ENCODE data around the gene RSU1. TPM values are rescaled to one million over a fixed set of nuclear protein-coding genes. Genes with fewer than 3 reads are reported as not detected.

RSU1 gene
- total and polyA plus RNA-seq, 2 donors (not counting 3 experiments of a cell fraction or from before 2014, with no cell fraction given): 80.2 to 104 TPM

GRCh38 chr10:16559236-16559773 is 257.9 kb downstream of the RSU1 start:
- Histone ChIP-seq H3K36me3 (ENCODE audit: control insufficient read depth in 2 of 2, extremely low read depth in 1 of 2, insufficient read depth in 2 of 2, low read length in 2 of 2) (no peaks in the 10 kb centered on the region), H3K9me1 (replicated peaks; ENCODE audit: control insufficient read depth, extremely low read depth, insufficient read depth, low read length) (no peaks in the 10 kb centered on the region), H2AFZ (ENCODE audit: low read depth, low read length) (no peak overlapping the region), H3K9ac (replicated peaks; ENCODE audit: extremely low read depth, insufficient read depth, low read length) (no peak overlapping the region), H3K4me1 (ENCODE audit: control insufficient read depth, extremely low read depth, insufficient read depth, low read length) (no peaks in the 10 kb centered on the region), H4K20me1 (replicated peaks; ENCODE audit: control insufficient read depth, extremely low read depth, insufficient read depth, low read length) (no peaks in the 10 kb centered on the region), H3K27ac (ENCODE audit: insufficient read depth, low read depth, low read length) (no peak overlapping the region), H3K27me3 (ENCODE audit: control insufficient read depth in 2 of 2, insufficient read depth in 2 of 2, low read length in 2 of 2) (no peaks in the 10 kb centered on the region), H3K79me2 (ENCODE audit: control insufficient read depth, insufficient read depth, low read length) (no peaks in the 10 kb centered on the region), H3K4me3 (replicated peaks in 1 of 3; ENCODE audit: insufficient read depth in 1 of 3, low read depth in 1 of 3, low read length in 3 of 3) (no peak overlapping the region), H3K4me2 (ENCODE audit: insufficient read depth, low read length) (no peak overlapping the region), H3K9me3 (replicated peaks; ENCODE audit: control insufficient read depth, insufficient read depth, low read length) (no peaks in the 10 kb centered on the region)
- no peak for FAIRE-seq
- TF ChIP-seq GATA2 (IDR thresholded peaks at IDR 0.05; ENCODE audit: insufficient read depth, insufficient read length, low read depth, low read length): no peak
- no peak for TF ChIP-seq MYC (IDR thresholded peaks at IDR 0.05; ENCODE audit: low read depth, low read length)
- no peak for TF ChIP-seq JUN (IDR thresholded peaks at IDR 0.05; ENCODE audit: borderline replicate concordance, insufficient read depth, insufficient read length, low read depth)
- TF ChIP-seq, protein P1, sequence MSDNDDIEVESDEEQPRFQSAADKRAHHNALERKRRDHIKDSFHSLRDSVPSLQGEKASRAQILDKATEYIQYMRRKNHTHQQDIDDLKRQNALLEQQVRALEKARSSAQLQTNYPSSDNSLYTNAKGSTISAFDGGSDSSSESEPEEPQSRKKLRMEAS (IDR thresholded peaks at IDR 0.05; ENCODE audit: insufficient read depth, insufficient read length): no peak
- TF ChIP-seq EZH2 (IDR thresholded peaks at IDR 0.05; ENCODE audit: borderline replicate concordance, low read depth, low read length, severe bottlenecking): no peak
- no peak for TF ChIP-seq FOS (IDR thresholded peaks at IDR 0.05; ENCODE audit: borderline replicate concordance, insufficient read depth, low read length)
- no peak for TF ChIP-seq POLR2AphosphoS5 (IDR thresholded peaks at IDR 0.05; ENCODE audit: insufficient read depth, low read depth, low read length)
- TF ChIP-seq, protein P2, sequence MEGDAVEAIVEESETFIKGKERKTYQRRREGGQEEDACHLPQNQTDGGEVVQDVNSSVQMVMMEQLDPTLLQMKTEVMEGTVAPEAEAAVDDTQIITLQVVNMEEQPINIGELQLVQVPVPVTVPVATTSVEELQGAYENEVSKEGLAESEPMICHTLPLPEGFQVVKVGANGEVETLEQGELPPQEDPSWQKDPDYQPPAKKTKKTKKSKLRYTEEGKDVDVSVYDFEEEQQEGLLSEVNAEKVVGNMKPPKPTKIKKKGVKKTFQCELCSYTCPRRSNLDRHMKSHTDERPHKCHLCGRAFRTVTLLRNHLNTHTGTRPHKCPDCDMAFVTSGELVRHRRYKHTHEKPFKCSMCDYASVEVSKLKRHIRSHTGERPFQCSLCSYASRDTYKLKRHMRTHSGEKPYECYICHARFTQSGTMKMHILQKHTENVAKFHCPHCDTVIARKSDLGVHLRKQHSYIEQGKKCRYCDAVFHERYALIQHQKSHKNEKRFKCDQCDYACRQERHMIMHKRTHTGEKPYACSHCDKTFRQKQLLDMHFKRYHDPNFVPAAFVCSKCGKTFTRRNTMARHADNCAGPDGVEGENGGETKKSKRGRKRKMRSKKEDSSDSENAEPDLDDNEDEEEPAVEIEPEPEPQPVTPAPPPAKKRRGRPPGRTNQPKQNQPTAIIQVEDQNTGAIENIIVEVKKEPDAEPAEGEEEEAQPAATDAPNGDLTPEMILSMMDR (IDR thresholded peaks at IDR 0.05; ENCODE audit: extremely low read depth in 1 of 2, insufficient read depth in 1 of 2, low read depth in 1 of 2, low read length in 2 of 2): no peak
- no peak for TF ChIP-seq POLR2A (IDR thresholded peaks at IDR 0.05; ENCODE audit: low read depth, low read length)
- DNase-seq (ENCODE audit: low read depth, low spot score): no peak
- dilution Hi-C loops (cut with MboI; ENCODE audit: extremely low pct_ligation_motif_present, low sequenced_read_pairs) (no loop called here), intact Hi-C loops (cut with micrococcal nuclease) (no loop called here)
- ChIA-PET POLR2A (no interaction called here), CTCF (interaction anchor here (0.5 to 2.5 kb wide), 3 partner anchors 14 to 918 kb away, joined by 4 to 23 read pairs (median 4); no protein-coding TSS in a partner anchor)
- BruUV-seq (replicated peaks): no TSS peak
